HTERT RPE-1 (cell line): ENCODE results near the gene ANKRD34C.

Experiments
- in situ Hi-C: fragments of 300-500 bp; cut with MboI; formaldehyde crosslinking; loops from 4 replicates; pipeline ENCODE4 v1.14.3; 2020; ENCODE audit warnings: low sequenced_read_pairs

The ANKRD34C gene

GRCh38 chr15:79282371-79283251, at the start of gene ANKRD34C:
ANKRD34C (plus strand) TSS chr15:79282722; CDS start chr15:79293285, 10,563 bp downstream.
- in situ Hi-C loops, result no loop called here

- in situ Hi-C loops, result no loop called here
Observed at GRCh38 chr15:79233236-79233635, 49.3 kb upstream of the ANKRD34C start.

- in situ Hi-C loops, result no loop called here
Observed at GRCh38 chr15:79240036-79240435, 42.5 kb upstream of the ANKRD34C start.

GRCh38 chr15:79243723-79244122, 38.8 kb upstream of the ANKRD34C start:
- in situ Hi-C loops, result no loop called here

GRCh38 chr15:79244876-79245275, 37.6 kb upstream of the ANKRD34C start:
- in situ Hi-C loops, result no loop called here

GRCh38 chr15:79248183-79248582, 34.3 kb upstream of the ANKRD34C start:
- in situ Hi-C loops, result no loop called here

GRCh38 chr15:79257454-79257853, 25.1 kb upstream of the ANKRD34C start:
- in situ Hi-C loops, result no loop called here

GRCh38 chr15:79261836-79262235, 20.7 kb upstream of the ANKRD34C start:
- in situ Hi-C loops, result no loop called here

- in situ Hi-C loops, result no loop called here
Observed at GRCh38 chr15:79265167-79265566, 17.4 kb upstream of the ANKRD34C start.

GRCh38 chr15:79265987-79266579, 16.4 kb upstream of the ANKRD34C start:
- in situ Hi-C loops, result no loop called here

GRCh38 chr15:79283252-79284048, 928 bp downstream of the ANKRD34C start:
- in situ Hi-C loops, result no loop called here

- in situ Hi-C loops, result no loop called here
Observed at GRCh38 chr15:79290642-79291275, 8.2 kb downstream of the ANKRD34C start.

- in situ Hi-C loops, result no loop called here
Observed at GRCh38 chr15:79292011-79292410, 9.5 kb downstream of the ANKRD34C start.

GRCh38 chr15:79294075-79294474, 11.6 kb downstream of the ANKRD34C start:
- in situ Hi-C loops, result no loop called here

GRCh38 chr15:79296583-79296982, 14.1 kb downstream of the ANKRD34C start:
- in situ Hi-C loops, result no loop called here

- in situ Hi-C loops, result no loop called here
Observed at GRCh38 chr15:79299126-79299840, 16.8 kb downstream of the ANKRD34C start.

GRCh38 chr15:79299841-79300235, 17.3 kb downstream of the ANKRD34C start:
- in situ Hi-C loops, result no loop called here

- in situ Hi-C loops, result no loop called here
Observed at GRCh38 chr15:79307251-79307650, 24.7 kb downstream of the ANKRD34C start.

- in situ Hi-C loops, result no loop called here
Observed at GRCh38 chr15:79308874-79309273, 26.4 kb downstream of the ANKRD34C start.

GRCh38 chr15:79310612-79310984, 28.1 kb downstream of the ANKRD34C start:
- in situ Hi-C loops, result no loop called here
